NCI-H510A (cell line): ENCODE measurements around the gene CYP3A5.
"Not testable (repeated sequence)": the region's sequence is repeated elsewhere in the genome, so short reads cannot be mapped to it uniquely, and the experiment has no call there.

Experiments used
- DNase-seq: peaks from one replicate; lab custom pipeline; 2025; lab: John Stamatoyannopoulos, UW

Gene CYP3A5

DNA sequence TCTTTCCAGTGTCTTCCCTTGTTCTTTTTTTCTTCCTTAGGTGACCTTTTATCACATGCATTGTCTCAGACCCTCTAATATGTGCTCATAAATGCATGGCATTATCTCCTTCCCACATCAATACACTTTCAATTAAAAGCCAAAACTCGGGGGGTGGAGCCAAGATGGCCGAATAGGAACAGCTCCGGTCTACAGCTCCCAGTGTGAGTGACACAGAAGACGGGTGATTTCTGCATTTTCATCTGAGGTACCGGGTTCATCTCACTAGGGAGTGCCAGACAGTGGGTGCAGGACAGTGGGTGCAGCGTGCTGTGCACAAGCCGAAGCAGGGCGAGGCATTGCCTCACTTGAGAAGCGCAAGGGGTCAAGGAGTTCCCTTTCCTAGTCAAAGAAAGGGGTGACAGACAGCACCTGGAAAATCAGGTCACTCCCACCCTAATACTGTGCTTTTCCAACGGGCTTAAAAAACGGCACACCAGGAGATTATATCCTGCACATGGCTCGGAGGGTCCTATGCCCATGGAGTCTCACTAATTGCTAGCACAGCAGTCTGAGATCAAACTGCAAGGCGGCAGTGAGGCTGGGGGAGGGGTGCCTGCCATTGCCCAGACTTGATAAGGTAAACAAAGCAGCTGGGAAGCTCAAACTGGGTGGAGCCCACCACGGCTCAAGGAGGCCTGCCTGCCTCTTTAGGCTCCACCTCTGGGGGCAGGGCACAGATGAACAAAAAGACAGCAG, 6.2 kb upstream of the CYP3A5 start:
- DNase-seq: not testable (repeated sequence)

DNA sequence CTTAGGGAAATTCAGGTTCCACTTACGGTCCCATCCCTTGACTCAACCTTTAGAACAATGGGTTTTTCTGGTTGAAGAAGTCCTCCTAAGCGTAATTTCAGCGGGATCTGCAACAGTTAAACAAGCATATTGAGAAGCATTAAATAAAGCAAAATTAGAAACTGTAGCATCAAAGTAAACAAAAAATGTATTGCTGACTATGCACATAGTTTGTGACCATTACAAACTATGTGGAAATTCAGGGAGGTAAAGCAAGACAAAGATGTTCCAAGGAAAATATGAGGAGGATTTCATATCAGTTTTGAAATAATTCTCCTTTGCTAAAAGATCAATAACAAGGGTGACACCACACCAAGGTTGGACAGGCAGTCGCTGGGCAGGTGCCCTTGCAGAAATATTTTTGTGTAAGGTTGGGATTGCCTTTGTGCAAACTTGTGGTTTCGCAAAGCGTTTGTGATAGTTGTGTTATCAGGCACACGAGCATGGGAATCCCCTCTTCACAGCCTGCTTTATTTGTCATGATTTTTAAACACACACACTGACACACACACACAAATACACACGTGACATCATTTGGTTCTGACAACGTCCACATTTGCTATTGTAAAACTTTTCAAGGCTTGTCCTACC, 5.4 kb upstream of the CYP3A5 start:
- DNase-seq: no peak

DNA sequence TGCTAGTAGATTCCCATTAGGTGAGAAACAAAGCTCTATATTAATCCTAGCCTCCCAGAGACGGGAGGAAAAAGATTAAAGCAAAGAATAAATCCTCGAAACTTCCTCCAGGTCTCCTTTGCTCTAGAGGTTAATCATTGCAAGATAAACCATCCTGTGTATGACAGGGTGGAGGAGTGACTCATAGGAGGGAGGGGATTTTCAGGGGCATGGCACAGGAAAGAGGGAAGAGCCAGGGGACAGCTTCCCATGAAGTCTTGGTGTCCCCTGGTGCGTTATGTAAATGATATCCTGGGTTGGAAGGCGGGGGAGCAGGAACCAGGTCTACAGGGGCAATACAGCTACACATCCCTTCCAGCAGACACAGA, 780 bp downstream of the CYP3A5 start:
- DNase-seq: no peak

DNA sequence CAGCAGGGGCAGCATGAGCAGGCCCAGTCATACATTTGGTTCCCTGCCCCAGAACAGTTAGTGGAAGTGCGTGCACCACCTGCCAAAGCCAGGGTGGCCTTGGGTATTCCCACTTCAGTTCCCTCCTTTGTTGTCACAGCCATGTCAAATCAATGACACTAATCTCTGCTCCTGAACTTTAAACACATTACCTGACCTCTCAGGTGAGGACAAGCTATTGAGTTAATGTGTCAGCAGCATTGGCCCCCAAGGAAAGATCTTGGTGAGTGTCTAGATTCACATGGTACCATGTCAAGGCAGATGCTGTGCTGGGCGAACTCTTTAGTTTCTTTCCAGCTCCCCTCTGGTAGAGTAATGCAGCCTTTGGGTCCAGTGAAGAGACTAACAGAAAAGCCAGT, 2.1 kb downstream of the CYP3A5 start:
- DNase-seq: no peak

DNA sequence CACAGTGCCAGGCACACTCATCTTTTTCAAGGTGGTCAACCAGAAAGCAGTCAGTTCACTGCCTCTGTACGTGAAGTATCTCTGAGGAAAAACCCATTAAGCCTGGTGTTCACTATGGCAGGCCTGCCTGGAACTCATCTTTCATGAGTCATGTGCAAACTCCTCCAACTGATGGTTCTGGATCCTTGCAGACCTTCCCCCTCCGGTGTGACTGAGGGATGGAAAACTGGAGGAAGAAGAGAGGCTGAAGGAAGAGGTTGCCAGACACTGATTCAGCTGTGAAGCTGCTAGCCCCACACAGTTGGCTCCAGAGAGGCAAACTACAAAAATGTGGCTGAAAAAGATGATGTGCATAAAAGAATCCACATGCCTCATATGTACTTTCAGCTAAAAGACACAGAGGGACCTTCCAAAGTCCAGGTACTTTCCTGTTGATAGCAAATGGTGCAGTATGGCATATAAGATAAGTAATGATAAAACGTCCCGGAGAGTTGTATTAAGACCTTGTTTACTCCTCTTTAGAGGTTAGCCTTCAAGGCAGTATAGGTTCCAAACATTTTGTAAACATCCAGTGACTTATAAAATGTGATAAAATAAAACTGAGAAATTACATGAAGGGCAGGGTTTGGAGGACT, 2.7 kb downstream of the CYP3A5 start:
- DNase-seq: no peak

DNA sequence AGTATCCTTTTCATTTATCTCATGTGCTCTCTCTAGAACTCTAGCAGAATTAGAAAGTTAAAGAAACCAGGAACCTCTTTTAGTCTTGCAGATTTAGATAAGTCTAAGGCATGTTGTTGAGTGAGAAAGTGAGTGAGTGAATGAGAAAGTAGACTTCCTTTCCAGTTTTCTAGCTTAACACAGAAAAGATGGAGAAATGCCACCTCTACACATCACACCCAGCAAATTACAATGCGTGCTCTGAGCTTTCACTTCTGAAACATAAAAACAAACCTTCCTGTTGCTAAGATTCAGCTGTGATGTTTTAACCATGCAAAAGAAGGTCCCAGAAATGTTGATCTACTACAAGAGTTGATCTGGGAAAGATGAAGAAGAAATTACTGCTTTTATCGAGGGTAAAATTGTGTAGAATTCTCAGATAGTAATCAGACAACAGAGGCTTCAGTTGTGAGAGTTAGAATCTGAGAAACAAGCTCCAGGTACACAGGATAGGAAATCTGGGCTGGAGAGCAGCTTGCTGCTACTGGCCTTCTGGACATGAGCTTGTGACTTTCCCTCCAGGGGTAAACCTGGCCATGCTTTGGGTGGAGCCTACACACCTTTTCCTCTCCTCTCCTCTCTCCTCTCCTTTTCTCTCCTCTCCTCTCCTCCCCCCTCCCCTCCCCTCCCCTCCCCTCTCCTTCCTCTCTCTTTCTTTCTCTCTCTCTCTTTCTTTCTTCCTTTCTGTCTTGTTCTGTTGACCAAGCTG, 4.6 kb downstream of the CYP3A5 start:
- no peak for DNase-seq

DNA sequence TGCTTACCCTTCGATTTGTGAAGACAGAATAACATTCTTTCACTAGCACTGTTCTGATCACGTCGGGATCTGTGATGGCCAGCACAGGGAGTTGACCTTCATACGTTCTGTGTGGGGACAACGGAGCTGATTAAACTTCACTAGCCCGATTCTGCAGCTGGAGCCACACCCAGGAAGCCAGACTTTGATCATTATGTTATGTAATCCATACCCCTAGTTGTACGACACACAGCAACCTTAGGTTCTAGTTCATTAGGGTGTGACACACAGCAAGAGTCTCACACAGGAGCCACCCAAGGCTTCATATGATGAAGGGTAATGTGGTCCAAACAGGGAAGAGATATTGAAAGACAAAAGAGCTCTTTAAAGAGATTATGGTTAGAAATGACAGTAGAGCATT, 7.2 kb downstream of the CYP3A5 start:
- no peak for DNase-seq

DNA sequence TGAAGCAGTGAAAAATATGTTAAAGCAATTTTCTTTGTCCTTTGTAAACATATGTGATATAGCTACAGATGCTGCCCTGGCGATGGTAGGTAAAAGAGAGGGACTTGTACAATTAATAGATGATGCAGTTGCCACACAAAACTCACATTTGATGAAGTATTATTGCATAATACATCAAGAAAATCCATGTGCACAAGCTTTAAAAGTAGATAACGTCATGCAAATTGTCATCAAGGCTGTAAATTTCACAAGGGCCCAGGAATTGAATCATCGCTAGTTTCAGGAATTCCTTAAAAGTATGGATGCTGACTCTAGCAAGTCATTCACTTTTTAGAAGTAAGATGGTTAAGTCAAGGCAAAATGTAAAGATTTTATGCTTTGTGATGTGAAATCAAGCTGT, 10.0 kb downstream of the CYP3A5 start:
- no peak for DNase-seq

DNA sequence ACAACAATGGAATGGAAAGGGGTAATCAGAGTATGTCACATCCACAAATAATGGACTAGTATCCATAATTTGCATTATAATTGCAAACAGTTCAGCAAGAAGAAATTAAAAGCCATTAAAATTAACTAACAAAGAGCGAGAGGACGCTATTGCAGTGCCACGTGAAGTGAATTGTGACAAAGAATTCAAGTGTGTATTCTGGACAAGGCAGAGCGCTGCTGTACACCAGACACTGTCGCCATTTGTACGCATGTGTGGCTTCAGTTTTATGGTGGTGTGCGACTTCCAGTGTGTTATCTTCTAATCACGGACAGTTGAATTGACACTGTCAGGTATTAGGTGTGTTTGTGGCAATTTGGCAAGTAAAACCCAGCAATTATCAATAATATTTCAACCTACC, 11.3 kb downstream of the CYP3A5 start:
- no peak for DNase-seq

DNA sequence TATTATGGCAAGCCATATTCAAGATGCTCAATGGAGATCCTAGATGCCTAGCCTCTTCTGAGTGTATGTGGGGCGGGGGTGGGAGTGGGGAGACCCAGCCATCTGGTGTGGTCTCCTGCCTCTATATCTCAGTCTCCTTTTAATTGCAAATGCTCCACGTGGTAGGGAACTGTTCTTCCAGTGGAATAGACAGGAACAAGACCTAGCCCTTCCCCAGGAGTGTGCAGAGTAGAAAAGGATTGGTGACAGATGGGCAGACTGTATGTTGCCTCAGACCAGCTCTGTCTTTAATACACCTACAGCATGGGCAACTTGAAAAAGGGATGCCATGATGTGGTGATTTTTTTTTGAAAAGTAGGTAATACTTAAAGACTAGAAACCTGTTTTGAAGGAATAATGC, 12.6 kb downstream of the CYP3A5 start:
- DNase-seq: no peak

DNA sequence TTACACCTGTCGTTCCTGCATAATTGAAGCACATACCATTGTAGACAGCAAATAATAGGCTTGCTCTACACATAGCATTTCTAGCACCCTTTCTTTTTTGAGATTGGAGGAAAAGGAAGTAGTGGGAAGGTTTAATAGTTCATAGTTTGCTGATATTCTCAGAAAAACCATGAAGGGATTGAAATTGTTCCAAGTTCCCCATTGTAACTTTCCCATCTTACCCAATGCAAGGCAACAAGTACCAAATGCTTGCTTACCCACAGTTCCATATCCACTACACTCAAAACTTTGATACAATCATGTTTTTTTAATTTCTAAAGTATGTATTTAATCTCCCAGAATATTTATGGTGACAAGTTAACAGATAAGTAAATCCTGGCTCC, 13.8 kb downstream of the CYP3A5 start:
- DNase-seq: no peak

DNA sequence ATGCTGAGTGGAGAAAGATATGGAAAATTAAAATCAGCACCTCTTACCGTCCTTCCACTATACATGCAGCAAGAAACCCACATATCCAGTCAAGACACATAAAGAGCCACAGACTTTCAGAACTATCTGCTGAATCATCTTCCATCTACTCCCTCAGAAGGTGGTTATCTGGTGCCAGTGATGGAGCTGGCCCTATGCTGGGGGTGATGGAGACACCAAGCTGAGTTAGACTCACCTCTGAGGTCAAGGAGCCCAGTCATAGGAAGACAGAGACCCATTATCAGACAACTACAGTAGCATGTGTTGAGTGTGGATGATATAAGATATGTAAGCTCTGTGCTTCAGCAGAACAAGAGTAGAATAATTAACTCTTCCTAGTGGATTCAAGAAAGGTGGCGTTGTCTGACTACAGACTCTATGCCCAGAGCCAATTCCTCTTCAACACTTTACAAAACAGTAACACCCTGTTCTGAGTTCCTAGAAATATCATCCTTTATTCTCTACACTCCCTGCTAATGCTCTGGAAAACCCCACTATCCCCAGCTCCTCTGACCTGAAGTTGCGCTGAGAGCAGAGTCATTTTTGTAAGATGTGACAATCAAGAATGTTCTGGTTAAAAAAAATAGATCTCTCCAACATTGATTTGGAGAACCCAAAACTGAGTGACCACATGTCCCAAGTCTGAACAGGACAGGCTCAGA, 14.3 kb downstream of the CYP3A5 start:
- no peak for DNase-seq

DNA sequence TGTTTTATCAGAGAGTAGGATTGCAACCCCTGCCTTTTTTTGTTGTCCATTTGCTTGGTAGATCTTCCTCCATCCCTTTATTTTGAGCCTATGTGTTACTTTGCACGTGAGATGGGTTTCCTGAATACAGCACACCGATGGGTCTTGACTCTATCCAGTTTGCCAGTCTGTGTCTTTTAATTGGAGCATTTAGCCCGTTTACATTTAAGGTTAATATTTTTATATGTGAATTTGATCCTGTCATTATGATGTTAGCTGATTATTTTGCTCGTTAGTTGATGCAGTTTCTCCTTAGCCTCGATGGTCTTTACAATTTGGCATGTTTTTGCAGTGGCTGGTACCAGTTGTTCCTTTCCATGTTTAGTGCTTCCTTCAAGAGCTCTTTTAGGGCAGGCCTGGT, 21.9 kb downstream of the CYP3A5 start:
- not testable (repeated sequence) for DNase-seq

DNA sequence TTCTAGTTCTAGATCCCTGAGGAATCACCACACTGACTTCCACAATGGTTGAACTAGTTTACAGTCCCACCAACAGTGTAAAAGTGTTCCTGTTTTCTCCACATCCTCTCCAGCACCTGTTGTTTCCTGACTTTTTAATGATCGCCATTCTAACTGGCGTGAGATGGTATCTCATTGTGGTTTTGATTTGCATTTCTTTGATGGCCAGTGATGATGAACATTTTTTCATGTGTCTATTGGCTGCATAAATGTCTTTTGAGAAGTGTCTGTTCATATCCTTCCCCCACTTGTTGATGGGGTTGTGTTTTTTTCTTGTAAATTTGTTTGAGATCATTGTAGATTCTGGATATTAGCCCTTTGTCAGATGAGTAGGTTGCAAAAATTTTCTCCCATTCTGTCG, 25.2 kb downstream of the CYP3A5 start:
- DNase-seq: not testable (repeated sequence)

DNA sequence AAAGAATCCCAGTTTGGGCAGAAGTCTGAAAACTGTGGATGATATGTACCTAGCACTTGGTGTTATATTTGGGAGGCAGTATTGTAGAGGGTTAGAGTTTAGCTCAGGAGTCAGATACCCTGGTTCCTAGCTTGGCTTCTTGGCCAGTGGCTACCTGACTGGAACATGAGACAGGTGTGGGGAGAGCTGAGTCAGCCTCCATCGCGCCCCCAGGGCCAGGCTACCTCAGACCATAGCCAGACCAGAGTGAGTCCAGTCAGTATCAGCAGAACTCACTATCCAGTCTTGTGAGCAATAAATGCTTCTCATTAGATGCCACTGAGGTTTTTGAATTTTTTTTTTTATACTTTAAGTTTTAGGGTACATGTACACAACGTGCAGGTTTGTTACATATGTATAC, 26.0 kb downstream of the CYP3A5 start:
- DNase-seq: no peak

DNA sequence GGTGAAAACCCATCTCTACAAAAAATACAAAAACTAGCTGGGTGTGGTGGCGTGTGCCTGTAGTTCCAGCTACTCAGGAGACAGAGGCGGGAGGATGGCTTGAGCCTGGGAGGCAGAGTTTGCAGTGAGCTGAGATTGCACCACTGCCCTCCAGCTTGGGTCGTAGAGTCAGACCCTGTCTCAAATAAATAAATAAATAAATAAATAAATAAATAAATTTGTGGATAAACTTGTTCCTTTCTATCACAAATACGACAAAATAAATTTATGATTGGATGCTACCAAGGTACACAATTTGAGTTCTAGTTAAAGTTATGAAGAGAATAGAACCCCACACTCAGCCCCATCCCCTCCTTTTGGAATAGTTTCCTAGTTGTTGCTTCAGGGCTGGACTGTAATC, 26.5 kb downstream of the CYP3A5 start:
- not testable (repeated sequence) for DNase-seq

DNA sequence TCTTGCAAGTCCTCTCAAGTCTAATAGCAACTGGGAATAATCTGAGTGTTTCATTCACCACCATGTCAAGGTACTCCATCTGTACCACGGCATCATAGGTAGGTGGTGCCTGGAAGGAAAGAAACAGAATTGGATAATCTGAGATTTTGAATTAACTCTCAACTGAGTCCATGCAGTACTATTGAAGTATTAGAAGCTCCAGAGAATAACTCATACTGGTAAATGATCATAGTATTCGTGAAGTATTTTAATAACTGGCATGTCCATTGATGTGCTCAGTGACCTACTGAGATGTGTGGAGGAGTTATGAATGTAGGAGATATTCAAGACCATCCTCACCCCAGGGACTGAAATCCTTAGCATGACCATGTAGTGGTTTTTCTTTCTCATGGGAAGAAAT, 27.1 kb downstream of the CYP3A5 start:
- no peak for DNase-seq

DNA sequence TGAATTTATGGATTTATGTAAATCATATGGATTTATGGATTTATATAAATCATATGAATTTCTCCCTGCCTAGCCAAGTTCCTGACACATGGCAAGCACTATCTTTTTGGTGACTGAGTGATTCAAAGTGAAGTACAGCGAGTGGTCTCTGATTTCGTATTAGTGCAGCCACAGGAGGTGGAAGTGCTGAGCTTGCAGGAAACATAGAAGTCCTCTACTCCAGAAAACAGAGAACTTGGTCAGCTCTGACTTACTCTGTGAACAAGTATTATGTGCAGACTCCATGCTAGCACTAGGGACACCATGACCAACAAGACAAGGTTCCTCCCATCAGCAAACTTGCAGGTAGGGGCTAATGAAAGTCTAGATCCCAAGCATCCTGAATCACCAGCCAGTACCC, 28.5 kb downstream of the CYP3A5 start:
- DNase-seq: no peak

DNA sequence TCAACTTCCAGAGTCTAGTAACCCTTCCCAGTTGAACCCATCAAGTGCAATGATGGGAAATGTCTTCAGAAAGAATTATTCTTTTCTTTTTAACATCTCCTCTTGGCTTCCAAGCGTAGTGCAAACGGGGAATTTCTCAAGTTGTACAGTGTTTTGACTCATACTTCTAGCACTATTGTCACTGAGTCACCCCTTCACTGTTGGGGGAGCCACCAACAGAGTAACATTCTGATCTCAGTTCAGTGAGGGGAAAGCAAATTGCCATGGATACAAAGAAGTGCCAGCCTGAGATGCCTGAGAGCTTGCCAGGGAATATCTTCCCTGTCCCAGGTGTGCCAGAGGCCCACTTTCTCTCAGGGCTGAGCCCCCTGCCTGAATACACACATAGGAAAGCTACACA, 31.0 kb downstream of the CYP3A5 start:
- DNase-seq: no peak

DNA sequence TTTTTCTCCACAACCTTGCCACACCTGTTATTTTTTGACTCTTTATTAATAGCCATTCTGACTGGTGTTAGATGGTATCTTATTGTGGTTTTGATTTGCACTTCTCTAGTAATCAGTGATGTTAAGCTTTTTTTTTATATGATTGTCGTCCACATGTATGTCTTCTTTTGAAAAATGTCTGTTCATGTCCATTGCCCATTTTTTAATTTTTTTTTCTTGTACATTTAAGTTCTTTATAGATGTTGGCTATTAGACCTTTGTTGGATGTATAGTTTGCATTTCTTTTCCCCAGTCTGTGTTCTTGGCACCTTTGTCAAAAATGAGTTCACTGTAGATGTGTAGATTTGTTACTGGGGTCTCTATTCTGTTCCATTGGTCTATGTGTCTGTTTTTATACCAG, 34.2 kb downstream of the CYP3A5 start:
- DNase-seq: no peak

DNA sequence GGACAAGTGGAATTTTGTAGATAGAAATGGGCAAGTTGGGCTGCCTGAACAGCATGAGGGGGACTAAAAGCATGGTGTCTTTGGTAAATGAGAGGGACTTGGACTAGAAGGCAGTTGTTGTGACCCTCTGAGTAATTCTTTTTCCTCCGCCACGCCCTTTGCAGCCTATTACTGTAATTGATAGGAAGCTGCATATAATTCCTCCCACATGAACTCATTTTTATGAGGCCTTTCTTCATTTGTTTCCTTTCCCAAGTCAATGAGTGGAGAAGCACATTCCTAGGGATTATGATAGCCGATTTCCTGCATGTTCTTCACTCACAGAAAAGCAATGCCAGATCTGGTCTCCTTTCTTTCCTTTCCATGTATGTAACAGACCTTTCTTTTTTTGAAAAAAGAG, 35.4 kb downstream of the CYP3A5 start:
- DNase-seq: no peak

DNA sequence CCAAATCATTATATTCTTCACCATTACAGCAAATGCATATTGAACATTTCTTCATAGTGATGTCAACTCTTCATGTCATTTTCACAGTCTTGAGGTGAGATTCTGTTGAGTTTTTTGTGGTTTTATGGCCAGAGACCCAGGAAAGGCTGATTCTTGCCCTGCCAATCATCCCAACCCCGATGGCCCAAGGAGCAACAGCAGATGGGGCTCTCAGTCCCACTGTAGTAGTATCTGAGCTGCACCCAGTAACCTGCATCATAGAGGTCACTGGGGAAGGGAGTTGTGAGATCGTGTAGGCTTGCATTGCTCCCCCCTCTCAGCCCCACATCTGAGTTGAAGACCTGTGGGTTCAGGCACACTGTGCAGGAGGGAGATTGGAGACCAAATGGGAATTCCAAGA, 36.3 kb downstream of the CYP3A5 start:
- no peak for DNase-seq
